ENCODE results near the gene KRTAP1-3.
A peak's percentile ranks its signal among the peaks of the same experiment; 100 is the strongest.

KRTAP1-3 gene

GRCh38 chr17:41009301-41009760 is 25.3 kb downstream of the KRTAP1-3 start:
- no peak for DNase-seq

GRCh38 chr17:41008811-41009210 is 25.9 kb downstream of the KRTAP1-3 start, which contains the start of gene KRTAP3-1:
Gene KRTAP3-1, minus strand, starts transcription at chr17:41009128. Its CDS starts 54 bp downstream, at chr17:41009074.
- no peak for DNase-seq

- no peak for DNase-seq
Measured at GRCh38 chr17:41004397-41004796, 30.3 kb downstream of the KRTAP1-3 start.

- DNase-seq = no peak
Measured at GRCh38 chr17:41003926-41004325, 30.7 kb downstream of the KRTAP1-3 start.

- DNase-seq = no peak
Measured at GRCh38 chr17:41002814-41003213, 31.9 kb downstream of the KRTAP1-3 start.

GRCh38 chr17:41001795-41002194 is 32.9 kb downstream of the KRTAP1-3 start:
- DNase-seq = no peak

- DNase-seq = peak; percentile 2
Measured at GRCh38 chr17:40999563-40999962, 35.1 kb downstream of the KRTAP1-3 start, which contains the start of gene KRTAP3-2. Gene KRTAP3-2, minus strand, starts transcription at chr17:40999906. Its CDS starts 53 bp downstream, at chr17:40999853.

- DNase-seq = no peak
Measured at GRCh38 chr17:40997361-40997760, 37.3 kb downstream of the KRTAP1-3 start.

GRCh38 chr17:40996829-40997228 is 37.8 kb downstream of the KRTAP1-3 start:
- DNase-seq = no peak

- DNase-seq = no peak
Measured at GRCh38 chr17:40995116-40995515, 39.6 kb downstream of the KRTAP1-3 start.

GRCh38 chr17:40993839-40994238 is 40.8 kb downstream of the KRTAP1-3 start, which contains the start of gene KRTAP3-3:
Gene KRTAP3-3, minus strand, starts transcription at chr17:40994164. Its CDS starts 67 bp downstream, at chr17:40994097.
- DNase-seq = no peak

- DNase-seq = no peak
Measured at GRCh38 chr17:40993084-40993483, 41.6 kb downstream of the KRTAP1-3 start.

GRCh38 chr17:40992666-40993065 is 42.0 kb downstream of the KRTAP1-3 start:
- DNase-seq = no peak

GRCh38 chr17:40986920-40987319 is 47.8 kb downstream of the KRTAP1-3 start:
- DNase-seq = no peak

GRCh38 chr17:40984226-40984625 is 50.4 kb downstream of the KRTAP1-3 start, which contains the start of gene KRT40:
Gene KRT40, minus strand, starts transcription at chr17:40984326. Its CDS starts 53 bp downstream, at chr17:40984273.
- DNase-seq = no peak
